Measurements from ENCODE around the gene BRI3. TPM values are rescaled to one million over a fixed set of nuclear protein-coding genes. Genes with fewer than 3 reads are reported as not detected.

The BRI3 gene
- total RNA-seq, 2 donors from 2014 or later, result 68.5 to 85.4 TPM

DNA sequence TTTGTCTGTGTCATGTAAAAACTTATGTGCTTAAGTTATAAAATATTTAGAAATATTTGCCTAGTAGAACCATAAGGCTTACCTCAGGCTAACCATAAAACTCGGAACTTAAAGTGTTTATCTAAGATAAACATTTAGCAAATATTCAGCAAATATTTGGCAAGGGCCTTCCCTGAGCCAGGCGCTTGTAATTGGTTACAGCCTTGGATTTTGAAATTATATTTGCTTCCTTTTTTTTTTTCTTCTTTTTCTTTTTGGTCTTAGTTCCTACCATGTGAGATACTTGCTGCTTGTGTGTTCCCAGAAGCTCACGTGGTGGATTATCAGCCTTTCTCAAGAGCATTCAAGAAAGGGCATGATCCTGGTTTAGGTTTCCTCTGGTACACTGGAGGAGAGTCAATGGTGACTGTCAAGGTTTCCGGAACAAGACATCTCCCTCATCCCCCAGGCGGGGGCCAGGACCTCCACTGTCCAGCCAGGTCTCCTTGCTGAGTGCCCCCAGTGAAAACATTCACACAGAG is 5.2 kb upstream of the BRI3 start:
- no peaks in the 10 kb centered on the region for H3K9me3 ChIP-seq
- H3K27me3 ChIP-seq (replicated peaks; ENCODE audit: insufficient read depth), result no peaks in the 10 kb centered on the region
- 15% methylated on average over 5 of the region's 5 CpGs for WGBS
- DNase-seq (ENCODE audit: low spot score), result peak; percentile 71
- peaks cover 3% of the 10 kb centered on the region for H3K4me1 ChIP-seq (replicated peaks)
- H3K36me3 ChIP-seq, result no peaks in the 10 kb centered on the region
- intact Hi-C loops (cut with DNase I), result no loop called here
- peak overlapping the region; percentile 73 to 85 for H3K27ac ChIP-seq
- TF ChIP-seq, protein P1, sequence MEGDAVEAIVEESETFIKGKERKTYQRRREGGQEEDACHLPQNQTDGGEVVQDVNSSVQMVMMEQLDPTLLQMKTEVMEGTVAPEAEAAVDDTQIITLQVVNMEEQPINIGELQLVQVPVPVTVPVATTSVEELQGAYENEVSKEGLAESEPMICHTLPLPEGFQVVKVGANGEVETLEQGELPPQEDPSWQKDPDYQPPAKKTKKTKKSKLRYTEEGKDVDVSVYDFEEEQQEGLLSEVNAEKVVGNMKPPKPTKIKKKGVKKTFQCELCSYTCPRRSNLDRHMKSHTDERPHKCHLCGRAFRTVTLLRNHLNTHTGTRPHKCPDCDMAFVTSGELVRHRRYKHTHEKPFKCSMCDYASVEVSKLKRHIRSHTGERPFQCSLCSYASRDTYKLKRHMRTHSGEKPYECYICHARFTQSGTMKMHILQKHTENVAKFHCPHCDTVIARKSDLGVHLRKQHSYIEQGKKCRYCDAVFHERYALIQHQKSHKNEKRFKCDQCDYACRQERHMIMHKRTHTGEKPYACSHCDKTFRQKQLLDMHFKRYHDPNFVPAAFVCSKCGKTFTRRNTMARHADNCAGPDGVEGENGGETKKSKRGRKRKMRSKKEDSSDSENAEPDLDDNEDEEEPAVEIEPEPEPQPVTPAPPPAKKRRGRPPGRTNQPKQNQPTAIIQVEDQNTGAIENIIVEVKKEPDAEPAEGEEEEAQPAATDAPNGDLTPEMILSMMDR (IDR thresholded peaks at IDR 0.05), result peak in 1 of 4 experiments; percentile 3
- TF ChIP-seq POLR2A (IDR thresholded peaks at IDR 0.05), result no peak
- peak; percentile 95 for TF ChIP-seq POLR2AphosphoS5 (IDR thresholded peaks at IDR 0.05)
- H3K4me3 ChIP-seq, result no peak overlapping the region

DNA sequence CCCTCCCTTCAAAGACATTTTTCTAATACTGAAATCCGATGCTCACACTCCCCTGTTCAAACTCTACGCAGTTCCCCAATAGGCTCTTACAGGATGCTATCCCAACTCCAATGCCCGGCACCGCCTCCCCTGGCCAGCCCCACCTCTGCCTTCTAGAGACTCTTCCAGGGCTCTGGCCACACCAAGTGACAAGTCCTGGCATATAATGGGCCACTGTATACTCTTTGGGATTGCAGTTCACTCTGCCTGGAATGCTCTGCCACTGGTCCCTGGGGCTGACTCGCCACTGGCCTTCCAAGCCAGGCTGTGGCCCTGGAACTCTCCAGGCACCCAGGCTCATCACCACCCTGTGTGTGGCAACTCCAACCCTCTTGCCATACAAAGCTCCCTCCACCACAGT is 3.1 kb upstream of the BRI3 start:
- intact Hi-C loops (cut with DNase I), result no loop called here
- no peak for DNase-seq (ENCODE audit: low spot score)
- no peak for TF ChIP-seq POLR2AphosphoS5 (IDR thresholded peaks at IDR 0.05)
- Histone ChIP-seq H3K27me3 (replicated peaks; ENCODE audit: insufficient read depth) (no peaks in the 10 kb centered on the region), H3K9me3 (no peaks in the 10 kb centered on the region), H3K27ac (no peak overlapping the region), H3K36me3 (no peaks in the 10 kb centered on the region), H3K4me1 (replicated peaks) (peaks cover 3% of the 10 kb centered on the region), H3K4me3 (no peak overlapping the region)
- 88% methylated on average over 5 of the region's 5 CpGs for WGBS

DNA sequence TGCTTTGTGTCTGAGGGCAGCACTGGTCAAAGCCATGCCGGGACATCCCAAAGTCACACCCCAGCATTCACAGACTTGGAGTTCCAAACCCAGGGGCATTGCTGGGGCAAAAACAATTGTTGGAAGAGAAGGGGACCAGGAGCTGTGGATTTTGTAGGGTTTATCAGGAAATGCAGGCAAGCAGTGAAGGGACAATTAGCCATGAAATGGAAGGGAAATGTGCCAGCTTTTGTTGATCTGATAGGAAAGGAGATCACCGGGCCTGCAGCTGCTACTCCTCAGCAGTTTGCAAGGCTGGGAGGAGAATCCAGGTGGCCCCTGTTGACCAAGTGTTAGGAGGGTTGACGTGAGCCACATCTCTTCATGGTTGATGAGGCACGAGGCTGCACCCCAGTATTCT is 2.5 kb upstream of the BRI3 start:
- WGBS, result 69% methylated on average over 4 of the region's 4 CpGs
- no peak for DNase-seq (ENCODE audit: low spot score)
- peaks cover 4% of the 10 kb centered on the region for H3K4me1 ChIP-seq (replicated peaks)
- no peak overlapping the region for H3K4me3 ChIP-seq
- H3K27ac ChIP-seq, result no peak overlapping the region
- no peak for TF ChIP-seq POLR2A (IDR thresholded peaks at IDR 0.05)
- TF ChIP-seq POLR2AphosphoS5 (IDR thresholded peaks at IDR 0.05), result no peak
- TF ChIP-seq, protein P1 (IDR thresholded peaks at IDR 0.05), result no peak
- no peaks in the 10 kb centered on the region for H3K9me3 ChIP-seq
- H3K36me3 ChIP-seq, result no peaks in the 10 kb centered on the region
- intact Hi-C loops (cut with DNase I), result no loop called here
- no peaks in the 10 kb centered on the region for H3K27me3 ChIP-seq (replicated peaks; ENCODE audit: insufficient read depth)

DNA sequence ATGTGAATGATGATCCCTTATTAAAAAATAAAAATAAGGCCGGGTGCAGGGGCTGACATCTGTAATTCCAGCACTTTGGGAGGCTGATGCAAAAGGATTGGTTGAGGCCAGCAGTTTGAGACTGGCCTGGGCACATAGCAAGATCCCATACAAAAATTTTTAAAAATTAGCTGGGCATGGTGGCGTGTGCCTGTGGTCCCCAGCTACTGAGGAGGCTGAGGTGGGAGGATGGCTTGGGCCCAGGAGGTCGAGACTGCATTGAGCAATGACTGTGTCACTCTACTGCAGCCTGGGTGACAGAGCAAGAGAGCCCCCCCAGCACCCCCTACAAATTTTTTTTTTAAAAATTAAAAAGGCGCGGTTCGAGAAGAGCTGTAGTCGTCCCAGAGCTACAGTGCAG is 1.2 kb upstream of the BRI3 start:
- WGBS, result 39% methylated on average over 7 of the region's 7 CpGs
- H3K27ac ChIP-seq, result peak overlapping the region; percentile 90 to 95
- intact Hi-C loops (cut with DNase I), result no loop called here

DNA sequence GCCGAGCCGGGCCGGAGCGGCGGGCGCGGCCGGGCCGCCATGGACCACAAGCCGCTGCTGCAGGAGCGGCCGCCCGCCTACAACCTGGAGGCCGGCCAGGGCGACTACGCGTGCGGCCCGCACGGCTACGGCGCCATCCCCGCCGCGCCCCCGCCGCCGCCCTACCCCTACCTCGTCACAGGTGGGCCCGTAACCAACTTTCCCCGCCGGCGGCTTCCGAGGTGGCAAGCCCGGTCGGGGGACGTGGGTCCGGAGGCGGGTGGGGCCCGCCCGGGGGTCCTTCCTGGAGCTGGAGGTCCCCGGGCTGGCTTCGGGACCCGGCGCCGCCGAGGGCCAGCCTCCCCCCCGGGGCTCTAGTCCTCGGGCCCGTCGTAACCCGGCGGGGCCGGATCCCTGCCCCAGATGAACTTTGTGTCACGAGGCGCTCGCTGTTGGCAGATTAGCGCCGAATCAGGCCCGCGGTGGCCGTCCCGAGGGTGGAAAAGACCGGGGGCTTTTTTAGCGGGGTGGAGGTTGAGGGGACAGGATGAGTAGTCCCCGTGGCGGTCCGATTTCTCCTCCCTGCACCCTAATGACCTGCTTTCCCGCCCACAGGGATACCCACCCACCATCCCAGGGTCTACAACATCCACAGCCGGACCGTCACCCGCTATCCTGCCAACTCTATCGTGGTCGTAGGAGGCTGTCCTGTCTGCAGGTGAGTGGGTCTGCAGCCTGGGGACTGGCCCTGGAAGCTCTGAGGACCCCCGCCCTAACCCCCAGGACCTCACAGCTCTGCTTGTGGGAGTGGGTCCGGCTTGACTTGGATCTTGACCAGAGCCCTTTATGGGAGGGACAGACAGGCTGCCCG is 496 bp downstream of the BRI3 start:
- no peak for DNase-seq (ENCODE audit: low spot score)
- H3K9me3 ChIP-seq, result no peaks in the 10 kb centered on the region
- intact Hi-C loops (cut with DNase I), result no loop called here
- H3K27ac ChIP-seq, result peak overlapping the region; percentile 93 to 99
- no peaks in the 10 kb centered on the region for H3K27me3 ChIP-seq (replicated peaks; ENCODE audit: insufficient read depth)
- 2% methylated on average over 66 of the region's 77 CpGs for WGBS
- H3K36me3 ChIP-seq, result no peaks in the 10 kb centered on the region
- H3K4me1 ChIP-seq (replicated peaks), result peaks cover 31% of the 10 kb centered on the region
- TF ChIP-seq, protein P1 (IDR thresholded peaks at IDR 0.05), result no peak
- TF ChIP-seq POLR2AphosphoS5 (IDR thresholded peaks at IDR 0.05), result no peak
- peak overlapping the region; percentile 92 to 99 for H3K4me3 ChIP-seq

More for the DNA sequence above, 1.2 kb upstream of the BRI3 start:
- Histone ChIP-seq H3K27me3 (replicated peaks; ENCODE audit: insufficient read depth) (no peaks in the 10 kb centered on the region), H3K4me1 (replicated peaks) (peaks cover 15% of the 10 kb centered on the region), H3K36me3 (no peaks in the 10 kb centered on the region), H3K9me3 (no peaks in the 10 kb centered on the region), H3K4me3 (peak overlapping the region in 1 of 2 donors; percentile 99)
- TF ChIP-seq POLR2AphosphoS5 (IDR thresholded peaks at IDR 0.05) (no peak), POLR2A (IDR thresholded peaks at IDR 0.05) (no peak)
- TF ChIP-seq, protein P1 (IDR thresholded peaks at IDR 0.05), result no peak
- DNase-seq (ENCODE audit: low spot score), result no peak

Measured in prostate gland (tissue), 2 donors.